GM12864 (cell line): Measurements from ENCODE around the gene KIF18B.

Experiments
- DNase-seq: peaks from one replicate; pipeline ENCODE4 v3.0.0-alpha.2; 2011; ENCODE audit warnings: low read depth
- H3K4me3 ChIP-seq: 2 replicates; pipeline ENCODE4 v1.5.1; 2011; ENCODE audit warnings: mild to moderate bottlenecking, low read depth, low read length, control low read depth
- CTCF ChIP-seq: IDR thresholded peaks from 2 replicates; pipeline ENCODE4 v1.5.1; 2011; ENCODE audit warnings: low read depth, mild to moderate bottlenecking, moderate library complexity, low read length, control low read depth, inconsistent platforms; ENCODE audit errors: missing control alignments

The KIF18B gene

GRCh38 chr17:44919411-44919810 is 28.2 kb downstream of the KIF18B start:
- no peak for DNase-seq
- no peak overlapping the region for H3K4me3 ChIP-seq
- TF ChIP-seq CTCF = no peak

GRCh38 chr17:44918006-44918405 is 29.6 kb downstream of the KIF18B start:
- no peak overlapping the region for H3K4me3 ChIP-seq
- TF ChIP-seq CTCF = no peak
- DNase-seq = no peak

GRCh38 chr17:44917456-44917855 is 30.1 kb downstream of the KIF18B start:
- TF ChIP-seq CTCF = no peak
- DNase-seq = no peak
- no peak overlapping the region for H3K4me3 ChIP-seq

- DNase-seq = no peak
- TF ChIP-seq CTCF = no peak
- no peak overlapping the region for H3K4me3 ChIP-seq
Measured at GRCh38 chr17:44916781-44917241, 30.8 kb downstream of the KIF18B start.

- TF ChIP-seq CTCF = no peak
- H3K4me3 ChIP-seq = no peak overlapping the region
- DNase-seq = no peak
Measured at GRCh38 chr17:44915862-44916780, 31.5 kb downstream of the KIF18B start.

- no peak within 1 kb of the TSS for H3K4me3 ChIP-seq
- no peak for DNase-seq
- TF ChIP-seq CTCF = no peak
Measured at GRCh38 chr17:44915321-44915726, 32.2 kb downstream of the KIF18B start, which contains the start of gene GFAP. Gene GFAP, minus strand, starts transcription at chr17:44915500. Its CDS starts 14 bp downstream, at chr17:44915486.

- H3K4me3 ChIP-seq = no peak overlapping the region
- no peak for TF ChIP-seq CTCF
- no peak for DNase-seq
Measured at GRCh38 chr17:44914698-44915271, 32.8 kb downstream of the KIF18B start.
